ENCODE data around the gene SLCO2B1. TPM values are rescaled to one million over a fixed set of nuclear protein-coding genes. Genes with fewer than 3 reads are reported as not detected.

Gene SLCO2B1
- total and polyA plus RNA-seq, 8 donors, result 3.3 to 68.2 (median 16.0) TPM

GRCh38 chr11:75152090-75152489 is 1.2 kb downstream of the SLCO2B1 start:
- H3K27me3 ChIP-seq, result no peaks in the 10 kb centered on the region
- peak overlapping the region; percentile 21 to 33 (median 30) for H3K4me3 ChIP-seq
- H3K36me3 ChIP-seq, result no peaks in the 10 kb centered on the region
- peak overlapping the region in 3 of 5 donors; percentile 25 to 43 (median 32) for H3K27ac ChIP-seq
- H3K9me3 ChIP-seq, result no peaks in the 10 kb centered on the region
- DNase-seq, result peak in 1 of 2 donors; percentile 54
- 61 to 73% (median 67%) methylated on average over 6 of the region's 6 CpGs for WGBS, 5 donors
- intact Hi-C loops (cut with DNase I; ENCODE audit: low total_unique reads), result no loop called here
- H3K4me1 ChIP-seq, result peaks cover 11 to 59% (median 22%) of the 10 kb centered on the region in 4 donors
- TF ChIP-seq POLR2A (IDR thresholded peaks at IDR 0.05), result no peak
- TF ChIP-seq, protein P1, sequence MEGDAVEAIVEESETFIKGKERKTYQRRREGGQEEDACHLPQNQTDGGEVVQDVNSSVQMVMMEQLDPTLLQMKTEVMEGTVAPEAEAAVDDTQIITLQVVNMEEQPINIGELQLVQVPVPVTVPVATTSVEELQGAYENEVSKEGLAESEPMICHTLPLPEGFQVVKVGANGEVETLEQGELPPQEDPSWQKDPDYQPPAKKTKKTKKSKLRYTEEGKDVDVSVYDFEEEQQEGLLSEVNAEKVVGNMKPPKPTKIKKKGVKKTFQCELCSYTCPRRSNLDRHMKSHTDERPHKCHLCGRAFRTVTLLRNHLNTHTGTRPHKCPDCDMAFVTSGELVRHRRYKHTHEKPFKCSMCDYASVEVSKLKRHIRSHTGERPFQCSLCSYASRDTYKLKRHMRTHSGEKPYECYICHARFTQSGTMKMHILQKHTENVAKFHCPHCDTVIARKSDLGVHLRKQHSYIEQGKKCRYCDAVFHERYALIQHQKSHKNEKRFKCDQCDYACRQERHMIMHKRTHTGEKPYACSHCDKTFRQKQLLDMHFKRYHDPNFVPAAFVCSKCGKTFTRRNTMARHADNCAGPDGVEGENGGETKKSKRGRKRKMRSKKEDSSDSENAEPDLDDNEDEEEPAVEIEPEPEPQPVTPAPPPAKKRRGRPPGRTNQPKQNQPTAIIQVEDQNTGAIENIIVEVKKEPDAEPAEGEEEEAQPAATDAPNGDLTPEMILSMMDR (IDR thresholded peaks at IDR 0.05), result no peak
- no peak for TF ChIP-seq POLR2AphosphoS5 (IDR thresholded peaks at IDR 0.05)
- TF ChIP-seq EP300 (IDR thresholded peaks at IDR 0.05), result no peak

GRCh38 chr11:75152651-75153427 is 1.9 kb downstream of the SLCO2B1 start:
- no peak for TF ChIP-seq EP300 (IDR thresholded peaks at IDR 0.05)
- TF ChIP-seq POLR2AphosphoS5 (IDR thresholded peaks at IDR 0.05), result no peak
- no peak for TF ChIP-seq POLR2A (IDR thresholded peaks at IDR 0.05)
- TF ChIP-seq, protein P1 (IDR thresholded peaks at IDR 0.05), result no peak
- peaks cover 9 to 53% (median 21%) of the 10 kb centered on the region in 4 donors for H3K4me1 ChIP-seq
- no peaks in the 10 kb centered on the region for H3K36me3 ChIP-seq
- H3K27ac ChIP-seq, result peak overlapping the region in 2 of 5 donors; percentile 22 to 43
- 74 to 92% (median 75%) methylated on average over 5 of the region's 5 CpGs for WGBS, 5 donors
- peak overlapping the region; percentile 9 to 33 (median 30) for H3K4me3 ChIP-seq
- no peaks in the 10 kb centered on the region for H3K9me3 ChIP-seq
- H3K27me3 ChIP-seq, result no peaks in the 10 kb centered on the region
- intact Hi-C loops (cut with DNase I; ENCODE audit: low total_unique reads), result no loop called here
- no peak for DNase-seq

- H3K4me1 ChIP-seq, result peaks cover 24 to 60% (median 34%) of the 10 kb centered on the region in 4 donors
Measured at GRCh38 chr11:75154646-75155569, 4.0 kb downstream of the SLCO2B1 start.

DNA sequence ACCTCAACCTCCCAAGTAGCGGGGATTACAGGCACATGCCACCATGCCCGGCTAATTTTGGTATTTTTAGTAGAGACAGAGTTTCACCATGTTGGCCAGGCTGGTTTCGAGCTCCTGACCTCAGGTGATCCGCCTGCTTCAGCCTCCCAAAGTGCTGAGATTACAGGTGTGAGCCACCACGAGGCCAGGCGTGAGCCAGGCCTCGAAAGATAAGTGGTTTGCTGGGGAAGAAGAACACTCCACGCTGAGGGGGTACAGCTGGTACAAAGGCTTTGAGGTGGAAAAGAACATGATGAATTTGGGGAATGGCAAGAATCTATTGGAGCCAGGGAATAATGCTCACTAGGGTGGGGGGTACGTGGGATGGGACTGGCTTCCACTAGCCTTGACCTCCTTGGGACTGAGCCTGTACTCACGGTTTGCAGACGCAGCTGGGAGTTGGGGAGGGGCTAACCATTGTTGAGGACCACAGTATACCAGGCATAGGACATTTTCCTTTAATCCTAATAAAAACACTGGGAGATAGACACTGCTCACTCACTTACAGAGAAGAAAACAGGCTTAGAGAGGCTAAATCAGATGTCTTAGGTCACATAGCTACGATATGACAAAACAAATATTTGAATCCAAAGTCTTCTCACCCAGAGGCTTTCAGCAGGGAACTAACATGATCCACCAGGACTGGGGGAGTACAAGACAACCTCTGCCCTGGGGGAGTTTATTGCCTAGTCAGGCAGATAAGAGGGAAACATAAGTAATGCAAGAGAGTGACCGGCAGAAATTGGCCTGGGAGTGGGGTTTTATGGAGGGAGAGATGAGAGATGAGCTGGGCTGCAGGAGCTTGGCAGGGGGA is 4.9 kb downstream of the SLCO2B1 start:
- H3K4me3 ChIP-seq, result peak overlapping the region in 1 of 4 donors; percentile 33
- DNase-seq, result peak in 1 of 2 donors; percentile 69
- H3K27me3 ChIP-seq, result no peaks in the 10 kb centered on the region
- intact Hi-C loops (cut with DNase I; ENCODE audit: low total_unique reads), result no loop called here
- H3K4me1 ChIP-seq, result peaks cover 31 to 66% (median 41%) of the 10 kb centered on the region in 4 donors
- 66 to 73% (median 71%) methylated on average over 13 of the region's 13 CpGs for WGBS, 5 donors
- no peak for TF ChIP-seq EP300 (IDR thresholded peaks at IDR 0.05)
- TF ChIP-seq POLR2AphosphoS5 (IDR thresholded peaks at IDR 0.05), result no peak
- TF ChIP-seq POLR2A (IDR thresholded peaks at IDR 0.05), result no peak
- no peaks in the 10 kb centered on the region for H3K9me3 ChIP-seq
- H3K27ac ChIP-seq, result peak overlapping the region in 3 of 5 donors; percentile 12 to 42 (median 35)
- no peaks in the 10 kb centered on the region for H3K36me3 ChIP-seq

More at GRCh38 chr11:75154646-75155569, 4.0 kb downstream of the SLCO2B1 start:
- H3K27ac ChIP-seq, result peak overlapping the region in 4 of 5 donors; percentile 14 to 42 (median 30)
- no peaks in the 10 kb centered on the region for H3K9me3 ChIP-seq
- H3K36me3 ChIP-seq, result no peaks in the 10 kb centered on the region
- WGBS, 5 donors, result 73 to 84% (median 74%) methylated on average over 9 of the region's 9 CpGs
- DNase-seq, result peak in 1 of 2 donors; percentile 75
- intact Hi-C loops (cut with DNase I; ENCODE audit: low total_unique reads), result no loop called here
- TF ChIP-seq POLR2AphosphoS5 (IDR thresholded peaks at IDR 0.05) (no peak), EP300 (IDR thresholded peaks at IDR 0.05) (no peak), POLR2A (IDR thresholded peaks at IDR 0.05) (no peak)
- no peaks in the 10 kb centered on the region for H3K27me3 ChIP-seq
- H3K4me3 ChIP-seq, result peak overlapping the region in 1 of 4 donors; percentile 33
